ENCODE results near the gene PHLDB2. TPM values are rescaled to one million over a fixed set of nuclear protein-coding genes. Genes with fewer than 3 reads are reported as not detected.

The PHLDB2 gene
- total and polyA plus RNA-seq, 2 of the 13 experiments (the other 11 are each of a cell fraction or from before 2014, with no cell fraction given) = 8.4 to 23.6 TPM

DNA sequence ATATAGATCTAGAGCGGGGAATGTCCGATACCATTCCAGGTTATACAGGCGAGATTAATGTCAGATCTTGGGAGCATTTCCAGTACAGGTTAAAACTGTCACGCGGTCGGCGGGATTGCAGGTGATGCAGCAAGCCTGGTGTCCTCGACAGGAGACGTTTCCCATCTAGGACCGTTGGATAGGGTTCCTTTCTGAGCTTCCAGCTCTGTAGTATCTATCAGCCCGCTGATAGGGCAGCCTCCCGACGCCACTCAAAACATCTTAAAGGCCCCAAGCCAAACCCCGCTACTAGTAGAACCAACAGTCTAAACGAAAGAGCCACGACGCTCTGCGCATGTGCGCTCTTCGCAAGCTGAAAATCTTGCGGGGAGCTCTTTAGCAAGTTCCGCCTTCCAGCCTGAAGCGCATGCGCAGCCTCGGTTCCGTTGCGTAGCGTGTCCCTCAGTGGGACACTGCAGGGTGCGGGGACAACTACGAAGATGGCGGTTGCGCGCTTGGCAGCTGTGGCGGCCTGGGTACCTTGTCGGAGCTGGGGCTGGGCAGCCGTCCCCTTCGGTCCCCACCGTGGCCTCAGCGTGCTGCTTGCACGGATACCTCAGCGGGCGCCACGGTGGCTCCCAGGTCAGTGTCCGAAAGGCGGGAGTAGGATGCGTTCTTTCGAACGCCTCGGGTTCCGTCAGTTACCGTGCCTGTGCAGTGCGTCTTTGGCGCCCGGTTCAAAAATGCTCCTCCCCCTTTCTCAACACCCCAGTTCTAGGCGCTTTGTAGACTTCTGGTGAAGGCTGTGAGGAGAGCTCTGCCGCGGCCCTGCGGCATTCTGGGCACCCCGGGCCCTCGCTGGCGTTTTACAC lies 119.7 kb downstream of the PHLDB2 start, which contains the start of gene ABHD10 (continued):
- TF ChIP-seq, protein P1, sequence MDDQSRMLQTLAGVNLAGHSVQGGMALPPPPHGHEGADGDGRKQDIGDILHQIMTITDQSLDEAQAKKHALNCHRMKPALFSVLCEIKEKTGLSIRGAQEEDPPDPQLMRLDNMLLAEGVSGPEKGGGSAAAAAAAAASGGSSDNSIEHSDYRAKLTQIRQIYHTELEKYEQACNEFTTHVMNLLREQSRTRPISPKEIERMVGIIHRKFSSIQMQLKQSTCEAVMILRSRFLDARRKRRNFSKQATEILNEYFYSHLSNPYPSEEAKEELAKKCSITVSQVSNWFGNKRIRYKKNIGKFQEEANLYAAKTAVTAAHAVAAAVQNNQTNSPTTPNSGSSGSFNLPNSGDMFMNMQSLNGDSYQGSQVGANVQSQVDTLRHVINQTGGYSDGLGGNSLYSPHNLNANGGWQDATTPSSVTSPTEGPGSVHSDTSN (CRISPR knock-in tag; IDR thresholded peaks at IDR 0.05; ENCODE audit: borderline replicate concordance) = no peak
- TF ChIP-seq RELA (CRISPR knock-in tag; IDR thresholded peaks at IDR 0.05) (no peak), SIX4 (CRISPR knock-in tag; IDR thresholded peaks at IDR 0.05) (no peak), ZNF607 (CRISPR knock-in tag; IDR thresholded peaks at IDR 0.05; ENCODE audit: borderline replicate concordance) (peak; percentile 90), SPEN (CRISPR knock-in tag; IDR thresholded peaks at IDR 0.05; ENCODE audit: low read depth) (peak; percentile 72; the same call in 1 of the 2 replicates), MTF2 (CRISPR knock-in tag; IDR thresholded peaks at IDR 0.05; ENCODE audit: borderline replicate concordance) (no peak), MLLT10 (CRISPR knock-in tag; IDR thresholded peaks at IDR 0.05) (no peak), KMT2B (CRISPR knock-in tag; IDR thresholded peaks at IDR 0.05) (peak; percentile 95), MAFG (CRISPR knock-in tag; IDR thresholded peaks at IDR 0.05) (no peak), ZNF792 (CRISPR knock-in tag; IDR thresholded peaks at IDR 0.05) (peak; percentile 62; the same call in 1 of the 2 replicates), RARA (CRISPR knock-in tag; IDR thresholded peaks at IDR 0.05) (no peak), SALL1 (CRISPR knock-in tag; IDR thresholded peaks at IDR 0.05) (peak; percentile 92), PITX1 (CRISPR knock-in tag; IDR thresholded peaks at IDR 0.05) (0 out of 2 replicates have a peak, but pooled peaks have one; percentile 24), NFKBIZ (CRISPR knock-in tag; IDR thresholded peaks at IDR 0.05) (no peak), SRF (IDR thresholded peaks at IDR 0.05; ENCODE audit: low read depth, low read length) (no peak), ETV6 (CRISPR knock-in tag; conservative IDR thresholded peaks at IDR 0.05) (no peak), PHF20 (CRISPR knock-in tag; IDR thresholded peaks at IDR 0.05) (no peak; the same call in 1 of the 2 replicates)
- TF ChIP-seq, protein P2, sequence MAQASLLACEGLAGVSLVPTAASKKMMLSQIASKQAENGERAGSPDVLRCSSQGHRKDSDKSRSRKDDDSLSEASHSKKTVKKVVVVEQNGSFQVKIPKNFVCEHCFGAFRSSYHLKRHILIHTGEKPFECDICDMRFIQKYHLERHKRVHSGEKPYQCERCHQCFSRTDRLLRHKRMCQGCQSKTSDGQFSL (CRISPR knock-in tag; IDR thresholded peaks at IDR 0.05) = no peak
- TF ChIP-seq, protein P3, sequence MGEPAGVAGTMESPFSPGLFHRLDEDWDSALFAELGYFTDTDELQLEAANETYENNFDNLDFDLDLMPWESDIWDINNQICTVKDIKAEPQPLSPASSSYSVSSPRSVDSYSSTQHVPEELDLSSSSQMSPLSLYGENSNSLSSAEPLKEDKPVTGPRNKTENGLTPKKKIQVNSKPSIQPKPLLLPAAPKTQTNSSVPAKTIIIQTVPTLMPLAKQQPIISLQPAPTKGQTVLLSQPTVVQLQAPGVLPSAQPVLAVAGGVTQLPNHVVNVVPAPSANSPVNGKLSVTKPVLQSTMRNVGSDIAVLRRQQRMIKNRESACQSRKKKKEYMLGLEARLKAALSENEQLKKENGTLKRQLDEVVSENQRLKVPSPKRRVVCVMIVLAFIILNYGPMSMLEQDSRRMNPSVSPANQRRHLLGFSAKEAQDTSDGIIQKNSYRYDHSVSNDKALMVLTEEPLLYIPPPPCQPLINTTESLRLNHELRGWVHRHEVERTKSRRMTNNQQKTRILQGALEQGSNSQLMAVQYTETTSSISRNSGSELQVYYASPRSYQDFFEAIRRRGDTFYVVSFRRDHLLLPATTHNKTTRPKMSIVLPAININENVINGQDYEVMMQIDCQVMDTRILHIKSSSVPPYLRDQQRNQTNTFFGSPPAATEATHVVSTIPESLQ (CRISPR knock-in tag; conservative IDR thresholded peaks at IDR 0.05) = no peak; the same call in 1 of the 2 replicates
- TF ChIP-seq, protein P4, sequence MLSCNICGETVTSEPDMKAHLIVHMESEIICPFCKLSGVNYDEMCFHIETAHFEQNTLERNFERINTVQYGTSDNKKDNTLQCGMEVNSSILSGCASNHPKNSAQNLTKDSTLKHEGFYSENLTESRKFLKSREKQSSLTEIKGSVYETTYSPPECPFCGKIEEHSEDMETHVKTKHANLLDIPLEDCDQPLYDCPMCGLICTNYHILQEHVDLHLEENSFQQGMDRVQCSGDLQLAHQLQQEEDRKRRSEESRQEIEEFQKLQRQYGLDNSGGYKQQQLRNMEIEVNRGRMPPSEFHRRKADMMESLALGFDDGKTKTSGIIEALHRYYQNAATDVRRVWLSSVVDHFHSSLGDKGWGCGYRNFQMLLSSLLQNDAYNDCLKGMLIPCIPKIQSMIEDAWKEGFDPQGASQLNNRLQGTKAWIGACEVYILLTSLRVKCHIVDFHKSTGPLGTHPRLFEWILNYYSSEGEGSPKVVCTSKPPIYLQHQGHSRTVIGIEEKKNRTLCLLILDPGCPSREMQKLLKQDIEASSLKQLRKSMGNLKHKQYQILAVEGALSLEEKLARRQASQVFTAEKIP (CRISPR knock-in tag; IDR thresholded peaks at IDR 0.05; ENCODE audit: borderline replicate concordance) = no peak
- TF ChIP-seq, protein P5, sequence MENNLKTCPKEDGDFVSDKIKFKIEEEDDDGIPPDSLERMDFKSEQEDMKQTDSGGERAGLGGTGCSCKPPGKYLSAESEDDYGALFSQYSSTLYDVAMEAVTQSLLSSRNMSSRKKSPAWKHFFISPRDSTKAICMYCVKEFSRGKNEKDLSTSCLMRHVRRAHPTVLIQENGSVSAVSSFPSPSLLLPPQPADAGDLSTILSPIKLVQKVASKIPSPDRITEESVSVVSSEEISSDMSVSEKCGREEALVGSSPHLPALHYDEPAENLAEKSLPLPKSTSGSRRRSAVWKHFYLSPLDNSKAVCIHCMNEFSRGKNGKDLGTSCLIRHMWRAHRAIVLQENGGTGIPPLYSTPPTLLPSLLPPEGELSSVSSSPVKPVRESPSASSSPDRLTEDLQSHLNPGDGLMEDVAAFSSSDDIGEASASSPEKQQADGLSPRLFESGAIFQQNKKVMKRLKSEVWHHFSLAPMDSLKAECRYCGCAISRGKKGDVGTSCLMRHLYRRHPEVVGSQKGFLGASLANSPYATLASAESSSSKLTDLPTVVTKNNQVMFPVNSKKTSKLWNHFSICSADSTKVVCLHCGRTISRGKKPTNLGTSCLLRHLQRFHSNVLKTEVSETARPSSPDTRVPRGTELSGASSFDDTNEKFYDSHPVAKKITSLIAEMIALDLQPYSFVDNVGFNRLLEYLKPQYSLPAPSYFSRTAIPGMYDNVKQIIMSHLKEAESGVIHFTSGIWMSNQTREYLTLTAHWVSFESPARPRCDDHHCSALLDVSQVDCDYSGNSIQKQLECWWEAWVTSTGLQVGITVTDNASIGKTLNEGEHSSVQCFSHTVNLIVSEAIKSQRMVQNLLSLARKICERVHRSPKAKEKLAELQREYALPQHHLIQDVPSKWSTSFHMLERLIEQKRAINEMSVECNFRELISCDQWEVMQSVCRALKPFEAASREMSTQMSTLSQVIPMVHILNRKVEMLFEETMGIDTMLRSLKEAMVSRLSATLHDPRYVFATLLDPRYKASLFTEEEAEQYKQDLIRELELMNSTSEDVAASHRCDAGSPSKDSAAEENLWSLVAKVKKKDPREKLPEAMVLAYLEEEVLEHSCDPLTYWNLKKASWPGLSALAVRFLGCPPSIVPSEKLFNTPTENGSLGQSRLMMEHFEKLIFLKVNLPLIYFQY (CRISPR knock-in tag; IDR thresholded peaks at IDR 0.05; ENCODE audit: borderline replicate concordance) = 0 out of 2 replicates have a peak, but pooled peaks have one; percentile 32
